ENCODE data around the gene ZNF765.

DNA sequence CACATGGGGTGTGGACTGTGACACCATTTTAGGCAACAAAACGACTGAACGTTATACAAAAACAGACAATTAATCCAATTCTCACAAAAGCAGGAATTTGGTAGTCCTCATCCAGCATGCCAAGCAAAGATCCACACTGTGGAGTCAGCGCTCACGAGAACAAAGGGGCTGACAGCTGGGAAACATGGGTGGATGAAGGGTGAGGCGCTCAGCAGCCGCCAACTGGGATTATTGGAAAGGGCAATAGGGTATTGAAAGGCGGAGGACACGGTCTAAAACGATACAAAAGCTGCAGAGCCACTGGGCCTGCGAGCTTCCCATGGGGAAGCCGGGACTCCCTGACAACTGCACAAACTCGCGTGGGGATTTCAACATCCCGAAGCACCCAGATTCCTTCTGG is 67.9 kb downstream of the ZNF765 start:
- TF ChIP-seq, protein P1, sequence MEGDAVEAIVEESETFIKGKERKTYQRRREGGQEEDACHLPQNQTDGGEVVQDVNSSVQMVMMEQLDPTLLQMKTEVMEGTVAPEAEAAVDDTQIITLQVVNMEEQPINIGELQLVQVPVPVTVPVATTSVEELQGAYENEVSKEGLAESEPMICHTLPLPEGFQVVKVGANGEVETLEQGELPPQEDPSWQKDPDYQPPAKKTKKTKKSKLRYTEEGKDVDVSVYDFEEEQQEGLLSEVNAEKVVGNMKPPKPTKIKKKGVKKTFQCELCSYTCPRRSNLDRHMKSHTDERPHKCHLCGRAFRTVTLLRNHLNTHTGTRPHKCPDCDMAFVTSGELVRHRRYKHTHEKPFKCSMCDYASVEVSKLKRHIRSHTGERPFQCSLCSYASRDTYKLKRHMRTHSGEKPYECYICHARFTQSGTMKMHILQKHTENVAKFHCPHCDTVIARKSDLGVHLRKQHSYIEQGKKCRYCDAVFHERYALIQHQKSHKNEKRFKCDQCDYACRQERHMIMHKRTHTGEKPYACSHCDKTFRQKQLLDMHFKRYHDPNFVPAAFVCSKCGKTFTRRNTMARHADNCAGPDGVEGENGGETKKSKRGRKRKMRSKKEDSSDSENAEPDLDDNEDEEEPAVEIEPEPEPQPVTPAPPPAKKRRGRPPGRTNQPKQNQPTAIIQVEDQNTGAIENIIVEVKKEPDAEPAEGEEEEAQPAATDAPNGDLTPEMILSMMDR (IDR thresholded peaks at IDR 0.05; ENCODE audit: poor library complexity): no peak
- TF ChIP-seq EZH2 (IDR thresholded peaks at IDR 0.05; ENCODE audit: borderline replicate concordance) (no peak), EZH2phosphoT487 (IDR thresholded peaks at IDR 0.05; ENCODE audit: low read depth, severe bottlenecking, unreplicated experiment) (no peak)
